ENCODE measurements around the gene LCN10. TPM values are rescaled to one million over a fixed set of nuclear protein-coding genes. Genes with fewer than 3 reads are reported as not detected.
A peak's percentile ranks its signal among the peaks of the same experiment; 100 is the strongest.

The LCN10 gene
- total and polyA plus RNA-seq, 2 of the 13 experiments (the other 11 are each of a cell fraction or from before 2014, with no cell fraction given): 0.53 to 0.61 TPM

- TF ChIP-seq POGK (CRISPR knock-in tag; conservative IDR thresholded peaks at IDR 0.05) (0 out of 2 replicates have a peak, but pooled peaks have one; percentile 18), ZNF777 (CRISPR knock-in tag; IDR thresholded peaks at IDR 0.05) (no peak), ZNF331 (CRISPR knock-in tag; IDR thresholded peaks at IDR 0.05) (peak; percentile 46; the same call in 1 of the 2 replicates), SSRP1 (CRISPR knock-in tag; IDR thresholded peaks at IDR 0.05) (no peak), MAF1 (CRISPR knock-in tag; IDR thresholded peaks at IDR 0.05; ENCODE audit: borderline replicate concordance) (no peak), ZNF687 (CRISPR knock-in tag; IDR thresholded peaks at IDR 0.05) (peak; percentile 47; the same call in 1 of the 2 replicates), CAMTA2 (CRISPR knock-in tag; IDR thresholded peaks at IDR 0.05; ENCODE audit: borderline replicate concordance) (no peak)
- TF ChIP-seq, protein P1, sequence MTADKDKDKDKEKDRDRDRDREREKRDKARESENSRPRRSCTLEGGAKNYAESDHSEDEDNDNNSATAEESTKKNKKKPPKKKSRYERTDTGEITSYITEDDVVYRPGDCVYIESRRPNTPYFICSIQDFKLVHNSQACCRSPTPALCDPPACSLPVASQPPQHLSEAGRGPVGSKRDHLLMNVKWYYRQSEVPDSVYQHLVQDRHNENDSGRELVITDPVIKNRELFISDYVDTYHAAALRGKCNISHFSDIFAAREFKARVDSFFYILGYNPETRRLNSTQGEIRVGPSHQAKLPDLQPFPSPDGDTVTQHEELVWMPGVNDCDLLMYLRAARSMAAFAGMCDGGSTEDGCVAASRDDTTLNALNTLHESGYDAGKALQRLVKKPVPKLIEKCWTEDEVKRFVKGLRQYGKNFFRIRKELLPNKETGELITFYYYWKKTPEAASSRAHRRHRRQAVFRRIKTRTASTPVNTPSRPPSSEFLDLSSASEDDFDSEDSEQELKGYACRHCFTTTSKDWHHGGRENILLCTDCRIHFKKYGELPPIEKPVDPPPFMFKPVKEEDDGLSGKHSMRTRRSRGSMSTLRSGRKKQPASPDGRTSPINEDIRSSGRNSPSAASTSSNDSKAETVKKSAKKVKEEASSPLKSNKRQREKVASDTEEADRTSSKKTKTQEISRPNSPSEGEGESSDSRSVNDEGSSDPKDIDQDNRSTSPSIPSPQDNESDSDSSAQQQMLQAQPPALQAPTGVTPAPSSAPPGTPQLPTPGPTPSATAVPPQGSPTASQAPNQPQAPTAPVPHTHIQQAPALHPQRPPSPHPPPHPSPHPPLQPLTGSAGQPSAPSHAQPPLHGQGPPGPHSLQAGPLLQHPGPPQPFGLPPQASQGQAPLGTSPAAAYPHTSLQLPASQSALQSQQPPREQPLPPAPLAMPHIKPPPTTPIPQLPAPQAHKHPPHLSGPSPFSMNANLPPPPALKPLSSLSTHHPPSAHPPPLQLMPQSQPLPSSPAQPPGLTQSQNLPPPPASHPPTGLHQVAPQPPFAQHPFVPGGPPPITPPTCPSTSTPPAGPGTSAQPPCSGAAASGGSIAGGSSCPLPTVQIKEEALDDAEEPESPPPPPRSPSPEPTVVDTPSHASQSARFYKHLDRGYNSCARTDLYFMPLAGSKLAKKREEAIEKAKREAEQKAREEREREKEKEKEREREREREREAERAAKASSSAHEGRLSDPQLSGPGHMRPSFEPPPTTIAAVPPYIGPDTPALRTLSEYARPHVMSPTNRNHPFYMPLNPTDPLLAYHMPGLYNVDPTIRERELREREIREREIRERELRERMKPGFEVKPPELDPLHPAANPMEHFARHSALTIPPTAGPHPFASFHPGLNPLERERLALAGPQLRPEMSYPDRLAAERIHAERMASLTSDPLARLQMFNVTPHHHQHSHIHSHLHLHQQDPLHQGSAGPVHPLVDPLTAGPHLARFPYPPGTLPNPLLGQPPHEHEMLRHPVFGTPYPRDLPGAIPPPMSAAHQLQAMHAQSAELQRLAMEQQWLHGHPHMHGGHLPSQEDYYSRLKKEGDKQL (CRISPR knock-in tag; IDR thresholded peaks at IDR 0.05; ENCODE audit: low read depth): 0 out of 2 replicates have a peak, but pooled peaks have one; percentile 48
- TF ChIP-seq, protein P2, sequence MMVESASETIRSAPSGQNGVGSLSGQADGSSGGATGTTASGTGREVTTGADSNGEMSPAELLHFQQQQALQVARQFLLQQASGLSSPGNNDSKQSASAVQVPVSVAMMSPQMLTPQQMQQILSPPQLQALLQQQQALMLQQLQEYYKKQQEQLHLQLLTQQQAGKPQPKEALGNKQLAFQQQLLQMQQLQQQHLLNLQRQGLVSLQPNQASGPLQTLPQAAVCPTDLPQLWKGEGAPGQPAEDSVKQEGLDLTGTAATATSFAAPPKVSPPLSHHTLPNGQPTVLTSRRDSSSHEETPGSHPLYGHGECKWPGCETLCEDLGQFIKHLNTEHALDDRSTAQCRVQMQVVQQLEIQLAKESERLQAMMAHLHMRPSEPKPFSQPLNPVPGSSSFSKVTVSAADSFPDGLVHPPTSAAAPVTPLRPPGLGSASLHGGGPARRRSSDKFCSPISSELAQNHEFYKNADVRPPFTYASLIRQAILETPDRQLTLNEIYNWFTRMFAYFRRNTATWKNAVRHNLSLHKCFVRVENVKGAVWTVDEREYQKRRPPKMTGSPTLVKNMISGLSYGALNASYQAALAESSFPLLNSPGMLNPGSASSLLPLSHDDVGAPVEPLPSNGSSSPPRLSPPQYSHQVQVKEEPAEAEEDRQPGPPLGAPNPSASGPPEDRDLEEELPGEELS (CRISPR knock-in tag; IDR thresholded peaks at IDR 0.05): peak; percentile 75
- TF ChIP-seq, protein P3, sequence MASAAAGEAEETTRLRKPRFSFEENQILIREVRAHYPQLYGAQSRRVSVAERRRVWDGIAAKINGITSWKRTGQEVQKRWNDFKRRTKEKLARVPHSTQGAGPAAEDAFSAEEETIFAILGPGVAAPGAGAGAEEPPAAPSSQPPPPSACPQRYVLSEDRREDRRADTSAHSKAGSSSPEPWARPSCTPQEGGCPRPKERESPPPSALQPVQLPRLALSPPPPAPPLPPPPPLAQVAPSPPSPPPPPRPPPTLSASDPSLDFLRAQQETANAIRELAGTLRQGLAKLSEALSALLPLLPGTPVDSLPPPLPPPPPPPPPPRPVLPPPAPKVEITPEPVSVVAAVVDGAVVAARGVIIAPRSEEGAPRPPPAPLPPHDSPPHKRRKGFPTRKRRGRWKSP (CRISPR knock-in tag; IDR thresholded peaks at IDR 0.05): no peak
- TF ChIP-seq, protein P4, sequence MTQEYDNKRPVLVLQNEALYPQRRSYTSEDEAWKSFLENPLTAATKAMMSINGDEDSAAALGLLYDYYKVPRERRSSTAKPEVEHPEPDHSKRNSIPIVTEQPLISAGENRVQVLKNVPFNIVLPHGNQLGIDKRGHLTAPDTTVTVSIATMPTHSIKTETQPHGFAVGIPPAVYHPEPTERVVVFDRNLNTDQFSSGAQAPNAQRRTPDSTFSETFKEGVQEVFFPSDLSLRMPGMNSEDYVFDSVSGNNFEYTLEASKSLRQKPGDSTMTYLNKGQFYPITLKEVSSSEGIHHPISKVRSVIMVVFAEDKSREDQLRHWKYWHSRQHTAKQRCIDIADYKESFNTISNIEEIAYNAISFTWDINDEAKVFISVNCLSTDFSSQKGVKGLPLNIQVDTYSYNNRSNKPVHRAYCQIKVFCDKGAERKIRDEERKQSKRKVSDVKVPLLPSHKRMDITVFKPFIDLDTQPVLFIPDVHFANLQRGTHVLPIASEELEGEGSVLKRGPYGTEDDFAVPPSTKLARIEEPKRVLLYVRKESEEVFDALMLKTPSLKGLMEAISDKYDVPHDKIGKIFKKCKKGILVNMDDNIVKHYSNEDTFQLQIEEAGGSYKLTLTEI (CRISPR knock-in tag; conservative IDR thresholded peaks at IDR 0.05): no peak
Observed at GRCh38 chr9:136697821-136698526, 44.8 kb downstream of the LCN10 start (continued).
